ENCODE measurements around the gene HESX1. TPM values are rescaled to one million over a fixed set of nuclear protein-coding genes. Genes with fewer than 3 reads are reported as not detected.

Gene HESX1
- total and polyA plus RNA-seq, 11 donors: 0.29 to 1.5 (median 0.71) TPM; not detected in 4

Other genes starting within 250 kb of the HESX1 start
- gene SPATA12, start 139.3 kb downstream of the HESX1 start, total RNA-seq: under 1 TPM in 1 of 9 donors, not detected in 8; 0.20 TPM
- under 1 TPM in 1 of 2 donors, not detected in 1; 0.04 TPM for gene SPATA12, start 139.3 kb downstream of the HESX1 start, polyA plus RNA-seq
- 10 to 100 TPM in 1 of 9 donors, 1 to 10 TPM in 8; 3.5 to 11.3 (median 6.2) TPM for gene IL17RD, start 34.6 kb downstream of the HESX1 start, total RNA-seq
- 1 to 10 TPM; 1.4 to 2.4 TPM for gene IL17RD, start 34.6 kb downstream of the HESX1 start, polyA plus RNA-seq
- 10 to 100 TPM; 38.1 to 60.9 (median 46.8) TPM for gene APPL1, start 27.8 kb upstream of the HESX1 start, total RNA-seq
- 10 to 100 TPM; 13.2 to 24.5 TPM for gene APPL1, start 27.8 kb upstream of the HESX1 start, polyA plus RNA-seq
- gene ASB14, start 92.7 kb upstream of the HESX1 start, total RNA-seq: 10 to 100 TPM in 4 of 9 donors, 1 to 10 TPM in 5; 1.3 to 29.2 (median 7.2) TPM
- gene ASB14, start 92.7 kb upstream of the HESX1 start, polyA plus RNA-seq: 1 to 10 TPM in 1 of 2 donors, under 1 TPM in 1; 0.01 to 3.6 TPM

Measured in heart left ventricle (tissue), 11 donors.